ENCODE results near the gene ZNF804B. TPM values are rescaled to one million over a fixed set of nuclear protein-coding genes. Genes with fewer than 3 reads are reported as not detected.

The ZNF804B gene
- total and polyA plus RNA-seq, 12 donors: 0.07 TPM; not detected in 11

- ATAC-seq: no peak
- 89 to 92% methylated on average over 1 of the region's 1 CpG for WGBS, 2 donors
- Histone ChIP-seq H3K27me3 (no peaks in the 10 kb centered on the region), H3K36me3 (no peaks in the 10 kb centered on the region), H3K4me1 (no peaks in the 10 kb centered on the region), H3K9me3 (peaks cover 0 to 5% (median 0%) of the 10 kb centered on the region in 11 donors), H3K27ac (no peak overlapping the region), H3K4me3 (no peak overlapping the region)
- DNase-seq: no peak
- intact Hi-C loops (cut with DNase I): no loop called here
- no peak for TF ChIP-seq CTCF (IDR thresholded peaks at IDR 0.05)
Measured at GRCh38 chr7:88851220-88851619, 91.7 kb downstream of the ZNF804B start.

GRCh38 chr7:88859288-88859687 is 99.8 kb downstream of the ZNF804B start:
- intact Hi-C loops (cut with DNase I): no loop called here
- DNase-seq (no peak), ATAC-seq (no peak)
- no peaks in the 10 kb centered on the region for H3K36me3 ChIP-seq
- H3K27ac ChIP-seq: no peak overlapping the region
- no peak for TF ChIP-seq CTCF (IDR thresholded peaks at IDR 0.05)
- H3K4me3 ChIP-seq: no peak overlapping the region
- H3K4me1 ChIP-seq: no peaks in the 10 kb centered on the region
- H3K9me3 ChIP-seq: peaks cover 0 to 5% (median 0%) of the 10 kb centered on the region in 11 donors
- H3K27me3 ChIP-seq: no peaks in the 10 kb centered on the region

GRCh38 chr7:88866265-88866863 is 106.9 kb downstream of the ZNF804B start:
- Histone ChIP-seq H3K4me1 (no peaks in the 10 kb centered on the region), H3K27ac (no peak overlapping the region), H3K4me3 (no peak overlapping the region), H3K36me3 (no peaks in the 10 kb centered on the region), H3K27me3 (no peaks in the 10 kb centered on the region), H3K9me3 (peaks cover 0 to 18% (median 3%) of the 10 kb centered on the region in 11 donors)
- no peak for TF ChIP-seq CTCF (IDR thresholded peaks at IDR 0.05)
- intact Hi-C loops (cut with DNase I): no loop called here
- no peak for DNase-seq
- whole genome bisulfite sequencing, 2 donors: 66 to 70% methylated on average over 2 of the region's 2 CpGs
- ATAC-seq: no peak

- ATAC-seq: no peak
- H3K4me3 ChIP-seq: no peak overlapping the region
- 43 to 85% methylated on average over 2 of the region's 2 CpGs for WGBS, 2 donors
- no peaks in the 10 kb centered on the region for H3K27me3 ChIP-seq
- TF ChIP-seq CTCF (IDR thresholded peaks at IDR 0.05): no peak
- no peak for DNase-seq
- H3K4me1 ChIP-seq: no peaks in the 10 kb centered on the region
- intact Hi-C loops (cut with DNase I): no loop called here
- no peaks in the 10 kb centered on the region for H3K36me3 ChIP-seq
- no peak overlapping the region for H3K27ac ChIP-seq
- H3K9me3 ChIP-seq: peaks cover 0 to 26% (median 3%) of the 10 kb centered on the region in 11 donors
Measured at GRCh38 chr7:88867158-88867557, 107.7 kb downstream of the ZNF804B start.
